HEK293 (cell line): Measurements from ENCODE around the gene TRAPPC2.

Experiments used
- IKZF3 ChIP-seq: fragments of 450-650 bp; IDR thresholded peaks from 2 replicates; pipeline ENCODE4 v1.5.0; 2018; ENCODE audit warnings: missing biosample characterization, mild to moderate bottlenecking, missing genetic modification characterization, moderate library complexity
- INSM2 ChIP-seq: fragments of 450-650 bp; formaldehyde crosslinking; IDR thresholded peaks from 2 replicates; pipeline ENCODE4 v1.5.1; 2016; ENCODE audit warnings: missing biosample characterization, missing genetic modification characterization
- KLF8 ChIP-seq: fragments of 450-650 bp; formaldehyde crosslinking; IDR thresholded peaks from 2 replicates; pipeline ENCODE4 v1.5.1; 2016; ENCODE audit warnings: missing biosample characterization, missing genetic modification characterization
- PATZ1 ChIP-seq: fragments of 450-650 bp; formaldehyde crosslinking; IDR thresholded peaks from 2 replicates; pipeline ENCODE4 v1.5.1; 2016; ENCODE audit warnings: missing biosample characterization, missing genetic modification characterization
- PRDM6 ChIP-seq: fragments of 450-650 bp; formaldehyde crosslinking; IDR thresholded peaks from 2 replicates; pipeline ENCODE4 v1.5.1; 2017; ENCODE audit warnings: missing biosample characterization, missing genetic modification characterization
- YY2 ChIP-seq: fragments of 450-650 bp; formaldehyde crosslinking; IDR thresholded peaks from 2 replicates; pipeline ENCODE4 v1.5.1; 2016; ENCODE audit warnings: missing biosample characterization, missing genetic modification characterization
- ZBTB10 ChIP-seq: fragments of 450-650 bp; formaldehyde crosslinking; IDR thresholded peaks from 2 replicates; pipeline ENCODE4 v1.5.1; 2016; ENCODE audit warnings: missing biosample characterization, missing genetic modification characterization
- ZBTB11 ChIP-seq: fragments of 450-650 bp; formaldehyde crosslinking; conservative IDR thresholded peaks from 2 replicates; pipeline ENCODE4 v1.5.1; 2016; ENCODE audit warnings: low read depth, missing biosample characterization, missing genetic modification characterization
- ZBTB21 ChIP-seq: fragments of 450-650 bp; formaldehyde crosslinking; IDR thresholded peaks from 2 replicates; pipeline ENCODE4 v1.5.1; 2017; ENCODE audit warnings: missing biosample characterization, missing genetic modification characterization
- ZBTB8A ChIP-seq: fragments of 450-650 bp; formaldehyde crosslinking; IDR thresholded peaks from 2 replicates; pipeline ENCODE4 v1.5.1; 2016; ENCODE audit warnings: missing biosample characterization, missing genetic modification characterization
- ZEB2 ChIP-seq: fragments of 450-650 bp; formaldehyde crosslinking; IDR thresholded peaks from 2 replicates; pipeline ENCODE4 v1.5.1; 2016; ENCODE audit warnings: missing biosample characterization, missing genetic modification characterization
- ZIC2 ChIP-seq: fragments of 450-650 bp; formaldehyde crosslinking; IDR thresholded peaks from 2 replicates; pipeline ENCODE4 v1.5.1; 2016; ENCODE audit warnings: missing biosample characterization, missing genetic modification characterization
- ZNF132 ChIP-seq: fragments of 450-650 bp; formaldehyde crosslinking; IDR thresholded peaks from 2 replicates; pipeline ENCODE4 v1.5.1; 2017; ENCODE audit warnings: missing biosample characterization, missing genetic modification characterization, borderline replicate concordance
- ZNF174 ChIP-seq: fragments of 450-650 bp; formaldehyde crosslinking; IDR thresholded peaks from 2 replicates; pipeline ENCODE4 v1.5.0; 2017; ENCODE audit warnings: missing biosample characterization, mild to moderate bottlenecking, missing genetic modification characterization
- ZNF202 ChIP-seq: fragments of 450-650 bp; formaldehyde crosslinking; IDR thresholded peaks from 2 replicates; pipeline ENCODE4 v1.5.1; 2016; ENCODE audit warnings: missing biosample characterization, missing genetic modification characterization, borderline replicate concordance
- ZNF223 ChIP-seq: fragments of 450-650 bp; formaldehyde crosslinking; IDR thresholded peaks from 2 replicates; pipeline ENCODE4 v1.5.1; 2016; ENCODE audit warnings: missing biosample characterization, missing genetic modification characterization
- ZNF302 ChIP-seq: fragments of 450-650 bp; formaldehyde crosslinking; IDR thresholded peaks from 2 replicates; pipeline ENCODE4 v1.5.1; 2016; ENCODE audit warnings: missing biosample characterization, missing genetic modification characterization, low read depth
- ZNF350 ChIP-seq: fragments of 450-650 bp; formaldehyde crosslinking; IDR thresholded peaks from 2 replicates; pipeline ENCODE4 v1.5.0; 2017; ENCODE audit warnings: missing biosample characterization, mild to moderate bottlenecking, missing genetic modification characterization
- ZNF394 ChIP-seq: fragments of 450-650 bp; formaldehyde crosslinking; IDR thresholded peaks from 2 replicates; pipeline ENCODE4 v1.5.1; 2016; ENCODE audit warnings: missing biosample characterization, missing genetic modification characterization, mild to moderate bottlenecking, moderate library complexity, borderline replicate concordance
- ZNF555 ChIP-seq: fragments of 450-650 bp; formaldehyde crosslinking; conservative IDR thresholded peaks from 2 replicates; pipeline ENCODE4 v1.5.1; 2017; ENCODE audit warnings: missing biosample characterization, mild to moderate bottlenecking, missing genetic modification characterization, inconsistent platforms
- ZNF558 ChIP-seq: fragments of 450-650 bp; formaldehyde crosslinking; IDR thresholded peaks from 2 replicates; pipeline ENCODE4 v1.5.1; 2016; ENCODE audit warnings: missing biosample characterization, missing genetic modification characterization
- ZNF571 ChIP-seq: fragments of 450-650 bp; formaldehyde crosslinking; IDR thresholded peaks from 2 replicates; pipeline ENCODE4 v1.5.0; 2017; ENCODE audit warnings: missing biosample characterization, missing genetic modification characterization
- ZNF585B ChIP-seq: fragments of 450-650 bp; formaldehyde crosslinking; IDR thresholded peaks from 2 replicates; pipeline ENCODE4 v1.5.1; 2016; ENCODE audit warnings: missing biosample characterization, missing genetic modification characterization
- ZNF624 ChIP-seq: fragments of 450-650 bp; formaldehyde crosslinking; IDR thresholded peaks from 2 replicates; pipeline ENCODE4 v1.5.1; 2017; ENCODE audit warnings: missing biosample characterization, missing genetic modification characterization
- ZNF658 ChIP-seq: fragments of 450-650 bp; formaldehyde crosslinking; IDR thresholded peaks from 2 replicates; pipeline ENCODE4; 2016; ENCODE audit warnings: missing biosample characterization, missing genetic modification characterization
- ZNF660 ChIP-seq: fragments of 450-650 bp; IDR thresholded peaks from 2 replicates; pipeline ENCODE4 v1.5.1; 2018; ENCODE audit warnings: missing biosample characterization, mild to moderate bottlenecking, missing genetic modification characterization
- ZNF692 ChIP-seq: fragments of 450-650 bp; formaldehyde crosslinking; IDR thresholded peaks from 2 replicates; pipeline ENCODE4 v1.5.1; 2016; ENCODE audit warnings: missing biosample characterization, missing genetic modification characterization
- ZNF843 ChIP-seq: fragments of 450-650 bp; formaldehyde crosslinking; IDR thresholded peaks from 2 replicates; pipeline ENCODE4 v1.5.1; 2016; ENCODE audit warnings: missing biosample characterization, missing genetic modification characterization

The TRAPPC2 gene

GRCh38 chrX:13694359-13694758, 40.1 kb downstream of the TRAPPC2 start (continued):
- TF ChIP-seq ZIC2 (tag by site-specific recombination) (no peak), ZBTB8A (0 out of 2 replicates have a peak, but pooled peaks have one; percentile 17), ZNF843 (tag by site-specific recombination) (no peak), ZNF692 (tag by site-specific recombination) (no peak), ZEB2 (tag by site-specific recombination) (peak; percentile 62; the same call in 1 of the 2 replicates), INSM2 (tag by site-specific recombination) (peak; percentile 49; the same call in 1 of the 2 replicates), YY2 (tag by site-specific recombination) (no peak), ZNF624 (tag by site-specific recombination) (no peak), ZNF132 (tag by site-specific recombination) (no peak), ZBTB10 (0 out of 2 replicates have a peak, but pooled peaks have one; percentile 25), ZNF394 (tag by site-specific recombination) (no peak), ZNF223 (tag by site-specific recombination) (no peak), ZBTB21 (tag by site-specific recombination) (peak; percentile 57; the same call in 1 of the 2 replicates), ZNF585B (tag by site-specific recombination) (no peak), ZNF558 (tag by site-specific recombination) (no peak), ZNF202 (no peak), ZNF302 (tag by site-specific recombination) (no peak), ZNF555 (tag by site-specific recombination) (no peak), ZNF660 (0 out of 2 replicates have a peak, but pooled peaks have one; percentile 31), ZNF658 (tag by site-specific recombination) (no peak), ZNF174 (tag by site-specific recombination) (no peak), KLF8 (tag by site-specific recombination) (peak; percentile 52; the same call in 1 of the 2 replicates), ZBTB11 (tag by site-specific recombination) (no peak; the same call in 1 of the 2 replicates), PRDM6 (tag by site-specific recombination) (peak; percentile 84), IKZF3 (tag by site-specific recombination) (0 out of 2 replicates have a peak, but pooled peaks have one; percentile 33), PATZ1 (tag by site-specific recombination) (0 out of 2 replicates have a peak, but pooled peaks have one; percentile 21), ZNF571 (tag by site-specific recombination) (no peak), ZNF350 (tag by site-specific recombination) (no peak)
